GM19238 (cell line): ENCODE measurements around the gene TGFBR3L.
A peak's percentile ranks its signal among the peaks of the same experiment; 100 is the strongest.

Experiments used
- DNase-seq: peaks from one replicate; pipeline ENCODE4 v3.0.0; 2011; ENCODE audit warnings: low spot score; ENCODE audit not compliant: insufficient read length

The TGFBR3L gene

GRCh38 chr19:7914598-7915045 is at the start of gene TGFBR3L:
Gene TGFBR3L (plus strand): TSS chr19:7914830.
- no peak for DNase-seq

- DNase-seq, result no peak
Observed at GRCh38 chr19:7865262-7865911, 49.2 kb upstream of the TGFBR3L start.

- DNase-seq, result no peak
Observed at GRCh38 chr19:7866399-7867091, 48.1 kb upstream of the TGFBR3L start.

- DNase-seq, result no peak
Observed at GRCh38 chr19:7867092-7867844, 47.4 kb upstream of the TGFBR3L start.

GRCh38 chr19:7868326-7868670 is 46.3 kb upstream of the TGFBR3L start:
- no peak for DNase-seq

GRCh38 chr19:7868671-7869452 is 45.8 kb upstream of the TGFBR3L start:
- peak; percentile 97 for DNase-seq

GRCh38 chr19:7869453-7869909 is 45.1 kb upstream of the TGFBR3L start:
- peak; percentile 63 for DNase-seq

- no peak for DNase-seq
Observed at GRCh38 chr19:7869910-7870511, 44.6 kb upstream of the TGFBR3L start.

GRCh38 chr19:7870571-7871436 is 43.8 kb upstream of the TGFBR3L start:
- DNase-seq, result no peak

GRCh38 chr19:7871437-7872305 is 43.0 kb upstream of the TGFBR3L start:
- DNase-seq, result peak; percentile 64

- DNase-seq, result no peak
Observed at GRCh38 chr19:7872306-7873204, 42.1 kb upstream of the TGFBR3L start.

- no peak for DNase-seq
Observed at GRCh38 chr19:7873304-7874075, 41.1 kb upstream of the TGFBR3L start.

GRCh38 chr19:7874076-7874896 is 40.3 kb upstream of the TGFBR3L start, which contains the start of gene PRR36:
Gene PRR36 (minus strand): TSS chr19:7874390. CDS start chr19:7873689, 701 bp downstream.
- DNase-seq, result no peak

- DNase-seq, result no peak
Observed at GRCh38 chr19:7874897-7875273, 39.7 kb upstream of the TGFBR3L start.

- DNase-seq, result no peak
Observed at GRCh38 chr19:7877249-7877836, 37.3 kb upstream of the TGFBR3L start.
